ENCODE measurements around the gene COL5A1.

COL5A1 gene

GRCh38 chr9:134733480-134734232 is 92.1 kb downstream of the COL5A1 start:
- TF ChIP-seq EZH2phosphoT487 (IDR thresholded peaks at IDR 0.05; ENCODE audit: low read depth) (no peak), CTCF (IDR thresholded peaks at IDR 0.05; ENCODE audit: low read depth, low read length) (no peak)
- Histone ChIP-seq H3K27me3 (ENCODE audit: low read depth, low read length) (no peaks in the 10 kb centered on the region), H3K4me1 (ENCODE audit: low read length) (no peaks in the 10 kb centered on the region), H3K4me3 (ENCODE audit: low read length) (no peak overlapping the region), H3K79me2 (ENCODE audit: low read length) (no peaks in the 10 kb centered on the region), H3K9me3 (ENCODE audit: insufficient read depth, low read length) (no peaks in the 10 kb centered on the region), H3K9ac (ENCODE audit: low read length) (no peak overlapping the region), H2AFZ (ENCODE audit: low read depth, low read length) (no peak overlapping the region), H3K27ac (ENCODE audit: low read length) (no peak overlapping the region), H3K36me3 (replicated peaks; ENCODE audit: low read depth, low read length) (no peaks in the 10 kb centered on the region), H4K20me1 (ENCODE audit: insufficient read depth, low read length) (no peaks in the 10 kb centered on the region), H3K4me2 (ENCODE audit: low read length) (no peak overlapping the region)

- no peaks in the 10 kb centered on the region for H3K36me3 ChIP-seq (replicated peaks; ENCODE audit: low read depth, low read length)
- H2AFZ ChIP-seq (ENCODE audit: low read depth, low read length) = no peak overlapping the region
- H3K4me1 ChIP-seq (ENCODE audit: low read length) = no peaks in the 10 kb centered on the region
- no peaks in the 10 kb centered on the region for H3K79me2 ChIP-seq (ENCODE audit: low read length)
- no peak overlapping the region for H3K27ac ChIP-seq (ENCODE audit: low read length)
- H3K9me3 ChIP-seq (ENCODE audit: insufficient read depth, low read length) = no peaks in the 10 kb centered on the region
- H3K9ac ChIP-seq (ENCODE audit: low read length) = no peak overlapping the region
- H3K4me2 ChIP-seq (ENCODE audit: low read length) = no peak overlapping the region
- H3K27me3 ChIP-seq (ENCODE audit: low read depth, low read length) = no peaks in the 10 kb centered on the region
- H3K4me3 ChIP-seq (ENCODE audit: low read length) = no peak overlapping the region
- H4K20me1 ChIP-seq (ENCODE audit: insufficient read depth, low read length) = no peaks in the 10 kb centered on the region
- TF ChIP-seq CTCF (IDR thresholded peaks at IDR 0.05; ENCODE audit: low read depth, low read length) (no peak), EZH2phosphoT487 (IDR thresholded peaks at IDR 0.05; ENCODE audit: low read depth) (no peak)
Observed at GRCh38 chr9:134734270-134734669, 92.7 kb downstream of the COL5A1 start.

- no peak for TF ChIP-seq EZH2phosphoT487 (IDR thresholded peaks at IDR 0.05; ENCODE audit: low read depth)
- no peak for TF ChIP-seq CTCF (IDR thresholded peaks at IDR 0.05; ENCODE audit: low read depth, low read length)
- H3K36me3 ChIP-seq (replicated peaks; ENCODE audit: low read depth, low read length) = no peaks in the 10 kb centered on the region
- H3K79me2 ChIP-seq (ENCODE audit: low read length) = no peaks in the 10 kb centered on the region
- no peaks in the 10 kb centered on the region for H3K9me3 ChIP-seq (ENCODE audit: insufficient read depth, low read length)
- no peak overlapping the region for H3K4me3 ChIP-seq (ENCODE audit: low read length)
- no peaks in the 10 kb centered on the region for H4K20me1 ChIP-seq (ENCODE audit: insufficient read depth, low read length)
- H3K4me2 ChIP-seq (ENCODE audit: low read length) = no peak overlapping the region
- no peak overlapping the region for H3K27ac ChIP-seq (ENCODE audit: low read length)
- H3K9ac ChIP-seq (ENCODE audit: low read length) = no peak overlapping the region
- no peaks in the 10 kb centered on the region for H3K4me1 ChIP-seq (ENCODE audit: low read length)
- no peak overlapping the region for H2AFZ ChIP-seq (ENCODE audit: low read depth, low read length)
- no peaks in the 10 kb centered on the region for H3K27me3 ChIP-seq (ENCODE audit: low read depth, low read length)
Observed at GRCh38 chr9:134735441-134736175, 94.0 kb downstream of the COL5A1 start.

GRCh38 chr9:134736791-134737497 is 95.3 kb downstream of the COL5A1 start:
- Histone ChIP-seq H3K9ac (ENCODE audit: low read length) (no peak overlapping the region), H3K4me2 (ENCODE audit: low read length) (no peak overlapping the region), H3K27ac (ENCODE audit: low read length) (no peak overlapping the region), H3K36me3 (replicated peaks; ENCODE audit: low read depth, low read length) (no peaks in the 10 kb centered on the region), H3K4me1 (ENCODE audit: low read length) (no peaks in the 10 kb centered on the region), H3K27me3 (ENCODE audit: low read depth, low read length) (no peaks in the 10 kb centered on the region), H3K9me3 (ENCODE audit: insufficient read depth, low read length) (no peaks in the 10 kb centered on the region), H3K4me3 (ENCODE audit: low read length) (no peak overlapping the region), H3K79me2 (ENCODE audit: low read length) (no peaks in the 10 kb centered on the region), H4K20me1 (ENCODE audit: insufficient read depth, low read length) (no peaks in the 10 kb centered on the region), H2AFZ (ENCODE audit: low read depth, low read length) (no peak overlapping the region)
- TF ChIP-seq EZH2phosphoT487 (IDR thresholded peaks at IDR 0.05; ENCODE audit: low read depth) (no peak), CTCF (IDR thresholded peaks at IDR 0.05; ENCODE audit: low read depth, low read length) (no peak)
